H9 (cell line): ENCODE measurements around the gene MAPT. TPM values are rescaled to one million over a fixed set of nuclear protein-coding genes. Genes with fewer than 3 reads are reported as not detected.

Experiments used
- DNase-seq: peaks from one replicate; pipeline ENCODE4 v3.0.0-alpha.2; 2017
- H2AFZ ChIP-seq: one replicate; pipeline ENCODE4 v1.6.1; 2013; ENCODE audit warnings: mild to moderate bottlenecking, low read length, control low read depth, moderate library complexity
- H2AK5ac ChIP-seq: 2 replicates; pipeline ENCODE4 v1.6.1; 2013; ENCODE audit warnings: low read length, control low read depth, mixed read lengths; ENCODE audit not compliant: insufficient read length
- H2BK120ac ChIP-seq: one replicate; pipeline ENCODE4 v1.6.1; 2013; ENCODE audit warnings: low read depth, mild to moderate bottlenecking, low read length, control low read depth, inconsistent platforms; ENCODE audit not compliant: poor library complexity, severe bottlenecking
- H2BK12ac ChIP-seq: 2 replicates; pipeline ENCODE4 v1.6.1; 2013; ENCODE audit warnings: low read length, control low read depth, mixed read lengths, low read depth; ENCODE audit not compliant: insufficient read length
- H2BK15ac ChIP-seq: 2 replicates; pipeline ENCODE4 v1.6.1; 2013; ENCODE audit warnings: low read depth, low read length, control low read depth
- H2BK20ac ChIP-seq: one replicate; pipeline ENCODE4 v1.6.1; 2013; ENCODE audit warnings: low read depth, mild to moderate bottlenecking, low read length, control low read depth, inconsistent platforms; ENCODE audit not compliant: poor library complexity, severe bottlenecking
- H2BK5ac ChIP-seq: 2 replicates; pipeline ENCODE4 v1.6.1; 2013; ENCODE audit warnings: low read length, control low read depth, mixed read lengths; ENCODE audit not compliant: insufficient read length
- H3K14ac ChIP-seq: 2 replicates; pipeline ENCODE4 v1.6.1; 2013; ENCODE audit warnings: low read length, control low read depth; ENCODE audit not compliant: insufficient read depth
- H3K18ac ChIP-seq: 2 replicates; pipeline ENCODE4 v1.6.1; 2013; ENCODE audit warnings: low read depth, mild to moderate bottlenecking, mixed read lengths, low read length, control low read depth; ENCODE audit not compliant: insufficient read length
- H3K23ac ChIP-seq: 2 replicates; pipeline ENCODE4 v1.6.1; 2013; ENCODE audit warnings: low read length, control low read depth, mixed read lengths, low read depth; ENCODE audit not compliant: insufficient read length
- H3K23me2 ChIP-seq: 2 replicates; pipeline ENCODE4 v1.6.1; 2013; ENCODE audit warnings: low read depth, mild to moderate bottlenecking, mixed read lengths, low read length, control low read depth; ENCODE audit not compliant: insufficient read length, poor library complexity, severe bottlenecking
- H3K27ac ChIP-seq: 2 replicates; pipeline ENCODE4 v1.5.1; 2013; ENCODE audit warnings: low read length, control low read depth, mixed read lengths, low read depth; ENCODE audit not compliant: insufficient read length
- H3K27me3 ChIP-seq: 2 replicates; pipeline ENCODE4 v1.6.1; 2013; ENCODE audit warnings: low read length, control low read depth, inconsistent platforms; ENCODE audit not compliant: insufficient read depth
- H3K4ac ChIP-seq: 2 replicates; pipeline ENCODE4 v1.6.1; 2013; ENCODE audit warnings: low read depth, mild to moderate bottlenecking, control low read depth, inconsistent platforms, low read length, moderate library complexity
- H3K4me1 ChIP-seq: 2 replicates; pipeline ENCODE4 v1.6.1; 2013; ENCODE audit warnings: low read length, control low read depth, inconsistent platforms; ENCODE audit not compliant: insufficient read depth
- H3K4me2 ChIP-seq: 2 replicates; pipeline ENCODE4 v1.6.1; 2013; ENCODE audit warnings: low read length, control low read depth, mixed read lengths; ENCODE audit not compliant: insufficient read length, insufficient read depth
- H3K56ac ChIP-seq: 2 replicates; pipeline ENCODE4 v1.6.1; 2013; ENCODE audit warnings: low read depth, mild to moderate bottlenecking, mixed read lengths, low read length, control low read depth; ENCODE audit not compliant: insufficient read length
- H3K79me1 ChIP-seq: 2 replicates; pipeline ENCODE4 v1.6.1; 2013; ENCODE audit warnings: low read depth, mild to moderate bottlenecking, moderate library complexity, low read length, control low read depth, inconsistent platforms; ENCODE audit not compliant: insufficient read depth, poor library complexity, severe bottlenecking
- H3K79me2 ChIP-seq: 2 replicates; pipeline ENCODE4 v1.6.1; 2013; ENCODE audit warnings: low read length, control low read depth, inconsistent platforms; ENCODE audit not compliant: insufficient read depth
- H3K9ac ChIP-seq: 2 replicates; pipeline ENCODE4 v1.6.1; 2013; ENCODE audit warnings: low read length, control low read depth, mixed read lengths; ENCODE audit not compliant: insufficient read length; ENCODE audit errors: extremely low read depth
- H3K9me3 ChIP-seq: one replicate; pipeline ENCODE4 v1.6.1; 2013; ENCODE audit warnings: low read depth, low read length, inconsistent platforms; ENCODE audit not compliant: control insufficient read depth
- H3T11ph ChIP-seq: one replicate; pipeline ENCODE4 v1.6.1; 2013; ENCODE audit warnings: mild to moderate bottlenecking, low read length, control low read depth, inconsistent platforms
- H4K20me1 ChIP-seq: one replicate; pipeline ENCODE4 v1.6.1; 2013; ENCODE audit not compliant: control insufficient read depth, insufficient read length, insufficient read depth
- H4K5ac ChIP-seq: 2 replicates; pipeline ENCODE4 v1.6.1; 2013; ENCODE audit warnings: low read depth, mild to moderate bottlenecking, mixed read lengths, low read length, control low read depth; ENCODE audit not compliant: insufficient read length
- H4K8ac ChIP-seq: replicated peaks from 2 replicates; pipeline ENCODE4 v1.6.1; 2013; ENCODE audit warnings: low read length, control low read depth, mixed read lengths, low read depth; ENCODE audit not compliant: insufficient read length
- H4K91ac ChIP-seq: 2 replicates; pipeline ENCODE4 v1.6.1; 2013; ENCODE audit warnings: low read depth, mild to moderate bottlenecking, moderate library complexity, mixed read lengths, low read length, control low read depth; ENCODE audit not compliant: insufficient read length
- H3K27ac Mint-ChIP-seq, 3 experiments: 2 replicates in 2 of 3; 3 replicates in 1 of 3; pipeline ENCODE4 v1.8.0; 2020 to 2021; ENCODE audit warnings: mixed read lengths in 3 of 3, mild to moderate bottlenecking in 1 of 3, moderate library complexity in 1 of 3
- H3K27me3 Mint-ChIP-seq: 2 replicates; pipeline ENCODE4 v1.8.0; 2021; ENCODE audit warnings: low read depth, mild to moderate bottlenecking, moderate library complexity, mixed read lengths
- H3K36me3 Mint-ChIP-seq, 3 experiments: 2 replicates in 2 of 3; 3 replicates in 1 of 3; pipeline ENCODE4 v1.8.0; 2020 to 2021; ENCODE audit warnings: low read depth in 3 of 3, mixed read lengths in 3 of 3; ENCODE audit not compliant: insufficient read depth in 1 of 3
- H3K4me1 Mint-ChIP-seq, 2 experiments: 2 replicates each; pipeline ENCODE4 v1.8.0; 2020; ENCODE audit warnings: mixed read lengths in 2 of 2
- H3K4me3 Mint-ChIP-seq, 2 experiments: 2 replicates in 1 of 2; 3 replicates in 1 of 2; pipeline ENCODE4 v1.8.0; 2020 to 2021; ENCODE audit warnings: mild to moderate bottlenecking in 2 of 2, mixed read lengths in 2 of 2, moderate library complexity in 1 of 2
- H3K9me3 Mint-ChIP-seq, 2 experiments: 2 replicates in 1 of 2; 3 replicates in 1 of 2; pipeline ENCODE4 v1.8.0; 2020; ENCODE audit warnings: mild to moderate bottlenecking in 2 of 2, mixed read lengths in 2 of 2, moderate library complexity in 1 of 2
- CTCF ChIP-seq: fragments of 200-600 bp; sonication (generic); conservative IDR thresholded peaks from 3 replicates; pipeline ENCODE4 v1.8.0; 2021; ENCODE audit warnings: antibody characterized with exemption, mild to moderate bottlenecking
- WGBS: extraction: QIAGEN DNeasy Blood & Tissue Kit; methylation state at CpG from one replicate; pipeline ENCODE4 v1.1.7; 2013; ENCODE audit warnings: missing lambda C conversion rate, low lambda C conversion rate, mixed read lengths; ENCODE audit not compliant: insufficient read length; ENCODE audit errors: extremely low coverage; 5-methylcytosine and 5-hydroxymethylcytosine counted together
- total RNA-seq: library from RNA; stranded (reverse); gene quantifications from 2 replicates; pipeline ENCODE4 v1.2.1, GENCODE V29; 2021

The MAPT gene
- total RNA-seq, 1 experiment from 2014 or later: 1.6 TPM

DNA sequence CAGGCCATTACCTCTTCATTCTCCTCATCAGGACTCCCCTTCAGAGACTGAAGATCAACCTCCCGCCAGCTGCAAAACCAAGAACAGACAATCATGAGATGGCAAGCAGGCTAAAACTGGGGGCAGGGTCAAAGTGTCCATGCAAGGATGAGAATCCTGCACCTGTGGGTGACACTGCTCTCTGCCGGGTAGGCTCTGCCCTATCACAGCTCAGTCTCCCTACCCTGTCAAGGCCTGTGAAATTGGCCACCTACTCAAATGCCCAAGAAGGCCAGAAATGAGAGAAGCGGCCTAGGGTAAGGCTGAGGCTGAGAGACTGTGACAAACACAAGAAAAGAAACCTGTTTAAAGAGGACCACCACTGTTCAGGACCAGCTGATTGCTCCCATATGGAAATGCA is 139.0 kb downstream of the MAPT start:
- Histone ChIP-seq H3K27me3 (no peaks in the 10 kb centered on the region), H3K23ac (no peak overlapping the region), H3T11ph (no peak overlapping the region), H4K5ac (no peak overlapping the region), H3K9me3 (no peaks in the 10 kb centered on the region), H3K23me2 (no peaks in the 10 kb centered on the region), H3K56ac (no peak overlapping the region), H3K4ac (no peak overlapping the region), H2BK12ac (no peak overlapping the region), H2BK20ac (no peak overlapping the region), H3K4me1 (no peaks in the 10 kb centered on the region), H2BK120ac (no peak overlapping the region), H2AFZ (no peak overlapping the region), H2AK5ac (no peak overlapping the region), H3K9ac (no peak overlapping the region), H4K8ac (no peak overlapping the region), H2BK15ac (no peak overlapping the region), H3K14ac (no peak overlapping the region), H3K79me1 (no peaks in the 10 kb centered on the region), H4K20me1 (no peaks in the 10 kb centered on the region), H3K18ac (no peak overlapping the region), H3K4me2 (no peak overlapping the region), H3K79me2 (no peaks in the 10 kb centered on the region), H3K27ac (no peak overlapping the region), H2BK5ac (no peak overlapping the region), H4K91ac (no peak overlapping the region)
- H3K27me3 Mint-ChIP-seq: peaks cover 2% of the 10 kb centered on the region; the same call in 1 of the 2 replicates
- peaks cover 16 to 20% of the 10 kb centered on the region in 2 experiments for H3K4me1 Mint-ChIP-seq
- H3K9me3 Mint-ChIP-seq: no peaks in the 10 kb centered on the region
- no peak overlapping the region for H3K4me3 Mint-ChIP-seq
- no peak for TF ChIP-seq CTCF
- H3K36me3 Mint-ChIP-seq: peaks cover 50 to 93% (median 87%) of the 10 kb centered on the region in 3 experiments
- DNase-seq: no peak
- H3K27ac Mint-ChIP-seq: no peak overlapping the region
- WGBS: no CpG with 5 or more reads among the region's 3 CpGs
